Astrocyte of the spinal cord (primary cell): ENCODE results near the gene GRB10.

Experiments
- DNase-seq: peaks from one replicate; pipeline ENCODE4 v3.0.0; 2011; ENCODE audit warnings: low read depth, low spot score
- H3K4me3 ChIP-seq: 2 replicates; pipeline ENCODE4 v1.5.1; 2011; ENCODE audit warnings: low read depth, mild to moderate bottlenecking, low read length, moderate library complexity
- CTCF ChIP-seq: IDR thresholded peaks from 2 replicates; pipeline ENCODE4 v1.5.1; 2012; ENCODE audit warnings: low read depth, mild to moderate bottlenecking, low read length, inconsistent platforms
- in situ Hi-C: cut with HindIII; loops from 2 replicates; pipeline ENCODE4 v1.10.0; 2017; ENCODE audit warnings: low sequenced_read_pairs

GRB10 gene

GRCh38 chr7:50628434-50629084 lies 154.1 kb downstream of the GRB10 start:
- H3K4me3 ChIP-seq, result no peak overlapping the region
- in situ Hi-C loops, result no loop called here
- DNase-seq, result no peak
- no peak for TF ChIP-seq CTCF

- no peak for DNase-seq
- no peak overlapping the region for H3K4me3 ChIP-seq
- TF ChIP-seq CTCF, result no peak
- in situ Hi-C loops, result no loop called here
These were observed 154.8 kb downstream of the GRB10 start for GRCh38 chr7:50627824-50628361.

- in situ Hi-C loops, result no loop called here
- no peak for DNase-seq
- no peak for TF ChIP-seq CTCF
- no peak overlapping the region for H3K4me3 ChIP-seq
These were observed 156.4 kb downstream of the GRB10 start for GRCh38 chr7:50626286-50626685.

- no peak overlapping the region for H3K4me3 ChIP-seq
- in situ Hi-C loops, result no loop called here
- no peak for DNase-seq
- TF ChIP-seq CTCF, result no peak
These were observed 157.3 kb downstream of the GRB10 start for GRCh38 chr7:50625360-50625759.

GRCh38 chr7:50622821-50623220 lies 159.9 kb downstream of the GRB10 start:
- no peak for TF ChIP-seq CTCF
- no peak for DNase-seq
- in situ Hi-C loops, result no loop called here
- no peak overlapping the region for H3K4me3 ChIP-seq

- in situ Hi-C loops, result no loop called here
- no peak for DNase-seq
- TF ChIP-seq CTCF, result no peak
- H3K4me3 ChIP-seq, result no peak overlapping the region
These were observed 160.7 kb downstream of the GRB10 start for GRCh38 chr7:50621973-50622490.
